HuH-7.5 (cell line): ENCODE measurements around the gene HPS1.

ENCODE experiments used
- DNase-seq: peaks from one replicate; pipeline ENCODE4 v3.0.0; 2011; ENCODE audit warnings: low spot score

HPS1 gene

DNA sequence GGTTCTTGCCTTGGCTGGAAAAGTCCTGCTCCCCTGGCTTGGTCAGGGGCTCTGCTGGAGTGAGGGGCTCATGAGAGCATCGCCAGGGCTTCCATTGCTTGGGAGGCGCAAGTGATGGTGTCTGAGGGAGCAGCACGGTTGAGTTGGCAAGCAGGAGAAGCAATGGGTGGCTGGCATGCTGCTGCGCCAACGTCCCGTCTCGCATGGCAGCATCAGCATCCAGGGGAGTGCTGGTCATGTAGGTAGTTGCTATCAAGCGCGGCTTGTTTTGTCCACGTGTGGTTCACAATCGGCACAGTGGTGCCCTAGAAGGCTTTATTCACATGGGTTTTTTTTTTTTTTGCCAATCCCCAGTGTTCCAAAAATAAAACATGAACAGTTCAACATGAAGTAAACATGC lies 35.6 kb downstream of the HPS1 start:
- no peak for DNase-seq

DNA sequence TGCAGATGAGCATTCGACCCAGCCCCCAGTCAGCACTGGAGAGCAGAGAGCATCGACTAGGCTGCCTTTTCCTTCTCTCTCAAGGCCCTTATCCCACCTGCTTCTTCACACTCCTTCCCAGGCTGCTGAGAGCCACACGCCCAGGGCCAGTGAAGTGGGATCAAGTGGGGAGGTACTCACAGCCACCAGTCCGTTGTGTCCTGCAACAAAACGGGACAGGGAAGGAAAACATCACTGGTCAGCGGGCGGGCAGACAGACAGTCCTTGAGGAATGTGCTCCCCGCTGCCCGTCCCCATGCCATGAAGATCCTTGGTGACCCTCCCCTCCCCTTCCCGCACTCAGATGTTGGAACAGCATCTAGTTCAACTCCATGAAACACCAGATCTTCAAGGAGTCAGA lies 36.0 kb downstream of the HPS1 start:
- no peak for DNase-seq

DNA sequence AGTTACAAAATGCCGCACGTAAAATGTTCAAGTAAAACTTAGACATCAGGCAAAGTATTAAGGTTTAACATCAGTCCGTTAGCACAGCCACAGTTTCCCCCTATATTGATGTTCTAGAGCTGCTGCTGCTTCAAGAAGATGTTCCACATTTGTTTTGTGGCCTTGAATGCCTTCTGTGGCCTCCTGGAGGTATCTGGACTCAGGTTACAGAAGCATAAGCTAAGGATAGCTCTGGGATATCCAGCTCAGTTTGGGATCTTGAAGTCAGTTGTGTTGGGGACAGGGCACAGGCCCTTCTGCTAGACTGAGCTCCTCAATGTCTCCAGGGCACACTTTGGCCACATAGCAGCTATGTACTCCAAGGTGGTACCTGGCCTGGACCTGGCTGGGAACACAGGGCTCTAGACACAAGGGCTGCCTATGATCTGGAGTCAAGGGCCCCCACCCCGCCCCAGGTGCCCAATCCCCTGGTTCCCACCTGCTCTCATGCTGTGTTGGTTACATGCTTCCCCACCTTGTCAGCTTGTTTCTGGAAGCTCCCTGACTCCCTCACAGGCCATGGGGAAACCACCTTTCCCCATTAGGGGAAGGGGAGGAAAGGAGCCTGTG lies 36.5 kb downstream of the HPS1 start:
- no peak for DNase-seq

DNA sequence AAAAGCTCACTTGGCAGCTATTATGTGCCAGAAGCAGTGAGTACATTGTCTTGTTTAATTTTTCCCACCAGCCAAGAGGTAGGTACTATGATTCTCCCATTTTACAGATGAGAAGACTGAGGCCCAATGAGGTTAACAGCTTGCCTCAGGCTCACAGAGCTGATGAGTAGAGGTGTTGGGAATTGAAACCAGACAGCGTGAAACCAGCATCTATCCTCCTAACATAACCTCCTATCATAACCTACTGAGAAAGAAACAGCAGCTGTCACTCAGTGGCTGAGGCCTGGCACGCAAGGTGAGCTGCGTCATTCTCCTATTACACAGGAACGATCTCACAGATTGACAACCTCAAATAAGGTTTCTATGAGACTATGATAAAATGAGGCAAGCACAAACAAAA lies 37.9 kb downstream of the HPS1 start:
- DNase-seq = no peak

DNA sequence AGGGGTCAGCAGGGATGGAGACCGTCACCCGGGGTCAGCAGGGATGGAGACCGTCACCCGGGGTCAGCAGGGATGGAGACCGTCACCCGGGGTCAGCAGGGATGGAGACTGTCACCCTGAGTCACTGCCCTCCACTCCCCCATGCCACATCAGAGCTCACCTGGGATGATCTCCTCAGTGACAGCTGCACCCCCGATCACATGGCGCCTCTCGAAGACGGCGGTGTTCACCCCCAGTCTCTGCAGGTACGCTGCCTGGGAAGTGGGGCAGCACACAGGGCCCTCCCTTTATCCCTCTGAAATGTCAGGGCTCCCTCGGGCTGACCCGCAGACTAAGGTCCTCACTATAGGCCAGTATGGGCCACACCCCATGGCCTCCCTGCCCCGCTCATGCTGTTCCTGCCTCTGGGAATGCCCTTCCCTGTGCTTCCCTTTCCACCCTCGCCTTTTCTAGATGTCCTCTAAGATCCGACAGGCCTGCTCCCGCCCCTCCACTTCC lies 38.9 kb downstream of the HPS1 start:
- DNase-seq = no peak

DNA sequence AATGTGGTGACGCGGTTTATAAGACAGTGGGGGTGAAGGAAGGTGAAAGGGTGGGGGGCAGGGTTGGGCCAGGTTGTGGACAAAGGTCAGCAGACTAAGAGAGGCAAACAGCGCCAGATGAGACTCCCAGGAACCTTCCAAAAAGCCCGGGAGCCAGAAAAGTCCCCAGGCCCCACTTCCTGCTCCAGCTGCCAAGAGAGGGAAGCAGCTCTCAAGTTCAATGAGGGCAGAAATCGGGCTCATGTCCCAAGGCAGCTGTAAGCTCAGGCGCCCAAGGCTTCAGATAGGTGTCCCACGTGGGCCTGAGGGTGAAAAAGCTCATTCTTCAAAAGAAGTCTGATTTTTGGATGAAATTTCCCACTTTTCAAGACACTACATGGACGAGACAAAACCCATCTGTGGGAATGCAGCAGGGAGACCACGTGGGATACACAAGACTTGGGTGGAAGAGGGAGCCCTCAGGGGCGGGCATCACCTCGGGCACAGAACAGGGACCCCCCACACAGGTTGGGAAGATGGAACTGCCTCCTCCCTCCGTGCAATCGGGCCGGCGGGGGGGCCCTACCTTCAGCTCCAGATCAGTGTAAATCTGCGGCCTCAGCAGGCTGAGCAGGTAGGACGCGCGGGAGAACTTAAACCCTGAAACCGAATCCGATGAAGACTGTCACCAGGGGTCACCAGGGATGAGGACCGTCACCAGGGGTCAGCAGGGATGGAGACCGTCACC lies 39.6 kb downstream of the HPS1 start:
- no peak for DNase-seq

DNA sequence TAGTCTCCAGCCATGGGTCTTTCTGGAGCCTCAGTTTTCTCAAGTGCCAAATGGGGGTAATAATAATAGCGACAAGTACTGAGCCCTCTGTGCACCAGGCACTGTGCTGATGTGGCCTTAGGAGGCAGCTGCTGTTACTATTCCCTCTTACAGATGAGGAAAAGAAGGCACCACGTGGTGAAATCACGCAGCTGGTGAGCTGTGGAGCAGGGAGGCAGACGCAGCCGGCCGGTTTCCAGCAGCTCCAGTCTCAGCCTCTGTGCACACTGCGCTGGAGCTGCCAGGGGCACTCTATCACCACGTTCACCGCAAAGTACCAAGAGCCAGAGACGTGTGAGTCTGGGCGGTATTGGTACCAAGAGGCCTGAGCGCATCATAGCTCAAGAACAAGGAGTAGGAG lies 41.3 kb downstream of the HPS1 start:
- DNase-seq = no peak

DNA sequence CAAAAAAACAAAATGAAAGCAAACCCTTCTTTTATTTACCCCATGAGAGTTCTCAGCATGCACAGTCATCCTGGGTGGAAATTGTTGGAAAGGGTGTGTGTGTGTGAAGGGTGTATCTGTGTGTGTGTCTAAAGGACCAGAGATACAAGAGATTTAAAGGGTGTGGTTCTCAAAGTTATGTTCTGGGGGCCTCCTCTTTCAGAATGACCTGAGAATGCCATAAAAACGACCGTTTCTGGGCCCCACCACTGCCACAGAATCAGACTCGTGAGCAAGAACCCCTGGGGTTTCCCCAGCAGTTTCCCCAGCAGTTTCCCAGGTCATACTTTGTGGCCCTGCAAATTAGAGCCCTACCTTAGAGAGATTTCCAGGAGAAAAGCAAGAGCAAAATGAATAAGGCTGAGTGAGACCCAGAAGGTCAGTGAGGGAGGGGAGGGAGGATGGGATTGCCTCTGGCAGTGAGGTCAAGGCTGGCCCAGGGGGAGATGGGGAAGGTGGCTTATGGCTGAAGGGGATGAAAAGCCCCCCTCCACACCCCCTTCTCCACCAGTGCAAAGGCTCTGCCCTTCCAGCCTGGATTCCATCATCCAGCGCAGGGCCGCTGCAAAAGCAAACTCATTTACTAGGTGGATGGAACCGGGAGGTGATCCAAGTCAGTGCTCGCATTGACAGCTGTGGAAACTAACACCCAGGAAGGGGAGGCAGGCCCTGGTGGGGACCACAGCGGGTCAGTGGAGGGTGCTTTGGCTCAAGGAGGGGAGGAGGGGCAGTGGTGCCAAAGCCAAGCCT lies 42.0 kb downstream of the HPS1 start:
- DNase-seq = no peak

DNA sequence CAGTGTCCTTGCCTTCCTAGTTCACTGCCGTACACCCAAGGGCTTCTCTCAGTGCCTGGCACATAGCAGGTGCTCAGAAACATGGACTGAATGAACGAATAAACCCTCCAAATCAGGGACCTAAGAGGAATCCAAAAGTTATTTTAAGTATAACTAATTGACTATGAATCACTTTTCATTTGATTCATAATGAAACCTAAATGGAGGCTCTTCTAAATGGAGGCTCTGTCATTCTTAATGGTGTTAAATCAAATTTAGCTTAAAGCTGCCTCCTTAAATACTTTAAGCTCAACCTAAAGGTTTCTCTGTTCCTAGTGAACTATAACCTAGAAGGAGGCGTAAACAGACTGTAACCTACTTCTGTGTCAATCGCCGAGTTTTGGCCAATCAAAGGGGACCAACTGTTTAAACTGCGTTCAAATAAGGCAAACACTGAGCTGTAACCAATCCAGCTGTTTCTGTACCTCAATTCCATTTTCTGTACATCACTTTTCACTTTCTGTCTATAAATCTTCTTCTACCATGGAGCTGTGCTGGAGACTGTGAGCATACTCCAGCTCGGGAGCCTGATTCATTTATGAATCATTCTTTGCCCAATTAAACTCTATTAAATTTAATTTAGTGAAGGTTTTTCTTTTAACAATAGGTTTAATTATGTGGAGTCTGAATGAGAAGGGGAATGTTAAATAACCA lies 42.8 kb downstream of the HPS1 start:
- no peak for DNase-seq

DNA sequence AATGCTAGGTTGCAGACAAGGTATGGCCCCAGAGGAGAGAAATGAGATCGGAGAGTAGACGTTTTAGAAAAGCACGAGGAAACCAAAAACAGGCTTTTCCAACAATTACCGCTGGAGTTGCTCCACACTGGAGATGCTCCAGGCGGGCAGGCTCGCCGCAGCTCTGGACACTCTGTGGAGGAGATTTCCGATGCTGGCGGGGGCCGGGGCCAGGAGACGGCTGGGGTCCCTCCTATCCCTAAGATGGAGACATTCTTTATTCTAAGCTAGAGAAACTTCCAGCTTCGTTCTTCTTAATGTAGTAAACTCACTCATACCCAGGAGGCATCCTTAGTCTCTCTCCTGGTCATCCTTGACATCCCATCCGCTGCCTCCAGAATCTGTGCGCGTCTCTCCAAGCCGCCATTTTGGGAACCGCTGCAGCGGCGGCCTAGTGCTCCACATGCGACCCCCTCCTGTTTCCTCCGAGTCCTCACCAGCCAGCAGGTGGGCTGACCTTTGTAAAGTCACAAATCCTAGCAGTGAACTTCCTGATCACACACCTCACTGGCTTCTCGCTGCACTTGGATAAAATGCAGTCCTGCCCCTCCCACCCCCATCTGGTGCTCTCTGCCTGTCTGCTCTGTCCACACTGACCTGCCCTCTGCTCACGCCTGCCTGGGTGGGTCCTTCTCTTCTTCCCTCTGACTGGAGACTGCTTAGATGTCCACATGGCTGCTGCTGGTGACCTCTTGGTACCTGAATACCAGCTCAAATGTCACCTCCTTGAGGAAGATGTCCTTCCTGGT lies 43.6 kb downstream of the HPS1 start:
- DNase-seq = no peak

DNA sequence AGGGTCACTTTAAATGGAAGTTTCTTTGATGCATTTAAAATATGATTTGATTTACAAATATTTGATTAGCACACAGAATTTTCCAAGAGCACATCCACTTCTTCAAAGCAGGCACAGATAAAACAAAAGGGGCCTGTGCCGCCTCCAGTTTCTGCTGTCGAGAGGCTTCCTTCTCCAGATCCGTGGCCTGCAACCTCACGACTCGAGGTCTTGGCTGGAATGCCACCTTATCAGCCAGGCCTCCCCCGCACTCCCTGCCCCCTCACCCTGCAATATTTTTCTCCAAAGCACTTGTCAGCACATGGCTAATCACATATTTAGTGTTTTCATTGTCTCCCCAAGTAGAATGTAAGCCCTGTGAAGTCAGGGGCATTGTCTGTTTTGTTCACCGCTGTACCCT lies 44.3 kb downstream of the HPS1 start:
- DNase-seq = no peak

DNA sequence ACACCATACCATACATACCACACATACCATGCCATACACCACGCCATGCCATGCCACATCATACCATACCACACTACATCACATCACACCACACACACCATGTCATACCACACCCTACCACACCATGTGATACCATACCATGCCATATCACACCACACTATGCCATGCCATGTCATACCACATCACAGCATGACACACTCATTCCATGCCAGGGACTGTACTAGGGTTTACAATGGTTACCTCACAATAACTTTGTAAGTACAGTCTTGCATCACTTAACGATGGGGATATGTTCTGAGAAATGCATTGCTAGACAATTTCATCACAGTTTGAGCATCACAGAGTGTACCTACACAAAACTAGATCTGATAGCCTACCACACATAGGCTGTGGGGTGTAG lies 46.3 kb downstream of the HPS1 start:
- no peak for DNase-seq

DNA sequence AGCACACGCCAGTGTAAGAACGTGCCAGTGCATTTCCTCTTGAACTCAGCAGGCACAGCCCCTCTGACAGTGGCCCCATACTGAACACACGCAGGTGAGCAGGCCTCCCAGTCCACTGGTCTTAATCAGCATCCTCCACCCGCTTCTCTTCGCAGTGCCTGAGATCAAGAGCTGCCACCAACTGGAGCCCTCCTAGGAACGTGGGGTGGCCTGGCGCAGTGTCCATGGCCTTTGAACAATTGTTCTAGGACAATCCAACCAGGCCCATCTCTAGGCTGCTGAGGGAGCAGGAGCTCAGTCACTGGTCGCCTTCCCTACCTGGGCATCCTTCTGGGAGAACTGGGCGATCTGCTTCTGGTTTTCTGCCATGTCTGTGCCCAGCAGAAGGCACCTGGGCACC lies 47.0 kb downstream of the HPS1 start:
- DNase-seq = no peak

DNA sequence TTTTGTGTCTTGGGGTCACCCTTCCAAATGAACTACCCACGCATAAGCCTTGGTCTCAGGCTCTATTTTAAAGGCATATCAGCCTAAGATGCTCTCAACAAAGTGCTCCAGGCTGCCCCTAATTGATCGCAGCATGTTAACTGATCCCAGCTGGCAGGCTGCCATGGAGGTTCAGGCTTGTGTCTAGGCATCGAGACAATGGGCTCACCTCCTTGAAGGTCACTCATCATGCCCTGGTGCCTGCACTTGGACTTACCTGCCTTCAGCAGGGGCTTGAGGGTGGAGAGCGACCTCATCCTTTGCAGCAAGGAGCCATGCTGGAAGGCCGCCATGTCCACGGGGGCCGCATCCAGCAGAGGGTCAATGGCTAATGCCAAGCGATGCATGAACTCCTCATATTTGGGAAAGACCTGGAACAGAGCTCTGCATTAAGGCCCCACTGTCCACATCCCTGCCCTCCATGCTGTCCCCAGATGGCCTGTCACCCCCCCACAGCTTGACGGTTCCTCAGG lies 49.6 kb downstream of the HPS1 start:
- DNase-seq = no peak

DNA sequence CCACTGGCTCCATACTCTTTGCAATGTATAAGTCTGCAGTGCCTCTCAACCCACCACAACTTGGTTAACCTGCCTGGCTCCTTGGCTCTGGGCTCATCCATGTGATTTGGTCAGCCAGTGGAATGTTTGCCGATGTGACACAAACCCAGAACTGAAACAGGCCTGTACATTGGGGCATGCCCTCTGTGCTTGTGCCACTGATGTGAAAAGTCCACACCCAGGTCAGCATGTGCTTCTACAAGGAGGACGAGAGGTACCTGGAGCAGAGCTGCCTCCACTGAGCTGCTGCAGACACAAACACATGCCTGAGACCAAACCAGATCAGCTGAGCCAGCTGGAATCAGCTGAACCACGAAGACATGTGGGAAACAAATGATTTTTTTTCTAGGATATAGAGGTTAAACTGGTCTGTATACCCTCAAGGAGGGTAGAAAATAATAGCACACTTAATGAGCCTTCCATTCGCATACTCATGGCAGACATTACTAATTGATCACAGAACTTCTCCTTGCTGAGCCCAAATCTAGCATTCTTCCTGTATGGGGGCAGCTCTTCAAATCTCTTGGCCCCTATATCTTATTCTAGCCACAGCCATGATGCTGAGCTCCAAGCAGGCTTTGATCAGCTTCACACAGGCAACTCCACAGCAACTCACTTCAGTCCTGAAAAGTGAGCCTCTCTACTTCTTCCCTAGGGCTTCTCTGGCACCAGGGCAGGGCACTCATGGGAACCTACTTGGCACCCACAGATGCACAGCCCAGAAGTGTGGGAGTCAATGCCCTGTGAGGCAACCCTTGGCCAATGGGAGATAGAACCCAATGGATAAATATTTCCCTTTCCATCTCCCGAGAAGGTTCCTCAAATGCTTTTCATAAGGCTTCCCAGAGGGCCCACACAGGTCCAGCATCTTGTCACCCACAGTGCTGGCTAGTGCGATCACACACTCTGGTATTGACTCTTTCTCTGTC lies 50.4 kb downstream of the HPS1 start:
- no peak for DNase-seq

DNA sequence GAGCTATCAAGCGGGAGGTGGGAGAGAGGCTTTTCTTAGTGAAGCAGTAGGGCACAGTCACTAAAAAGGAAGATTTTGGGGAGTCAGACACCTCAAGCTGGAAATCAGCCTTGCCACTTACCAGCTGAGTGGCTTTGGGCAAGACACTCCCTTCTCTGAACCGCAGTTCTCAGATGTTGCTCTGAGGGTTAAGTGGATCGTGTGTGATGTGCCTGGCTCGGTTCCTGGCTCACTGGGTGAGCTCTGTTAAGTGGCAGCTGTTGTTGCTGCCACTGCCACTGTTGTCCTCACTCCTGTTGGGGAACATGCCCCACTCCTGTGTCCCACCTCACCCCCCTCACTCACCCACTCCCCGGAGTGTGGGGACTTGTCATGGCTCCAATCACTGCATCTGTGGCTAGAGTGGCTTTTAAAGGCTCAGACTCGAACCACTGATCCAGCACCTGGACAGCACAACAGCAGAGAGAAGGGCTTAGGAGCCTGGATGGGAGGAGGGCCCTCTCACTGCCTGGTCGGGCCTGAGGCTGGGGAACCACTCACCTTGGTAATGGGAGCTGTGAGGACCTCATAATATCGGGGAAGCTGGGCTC lies 51.8 kb downstream of the HPS1 start:
- DNase-seq = no peak

DNA sequence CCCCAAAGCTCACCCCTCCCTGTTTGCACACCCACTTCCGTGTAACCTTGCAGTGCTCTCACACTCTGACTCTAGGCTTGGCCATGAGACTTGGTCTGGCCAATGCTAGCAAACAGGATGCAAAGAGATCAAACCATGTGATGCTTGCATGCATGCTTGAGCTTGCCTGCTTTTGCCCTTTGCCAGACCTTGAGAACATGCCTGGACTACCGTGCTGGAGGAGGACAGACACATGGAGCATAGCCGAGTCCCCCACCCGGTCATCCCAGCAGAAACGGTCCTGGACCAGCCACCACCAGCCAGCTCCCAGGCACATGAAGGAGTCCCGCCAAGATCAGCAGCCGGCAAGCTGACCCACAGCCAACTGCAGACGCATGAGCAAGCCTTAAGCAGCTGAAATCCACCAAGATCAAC lies 55.1 kb downstream of the HPS1 start:
- no peak for DNase-seq

DNA sequence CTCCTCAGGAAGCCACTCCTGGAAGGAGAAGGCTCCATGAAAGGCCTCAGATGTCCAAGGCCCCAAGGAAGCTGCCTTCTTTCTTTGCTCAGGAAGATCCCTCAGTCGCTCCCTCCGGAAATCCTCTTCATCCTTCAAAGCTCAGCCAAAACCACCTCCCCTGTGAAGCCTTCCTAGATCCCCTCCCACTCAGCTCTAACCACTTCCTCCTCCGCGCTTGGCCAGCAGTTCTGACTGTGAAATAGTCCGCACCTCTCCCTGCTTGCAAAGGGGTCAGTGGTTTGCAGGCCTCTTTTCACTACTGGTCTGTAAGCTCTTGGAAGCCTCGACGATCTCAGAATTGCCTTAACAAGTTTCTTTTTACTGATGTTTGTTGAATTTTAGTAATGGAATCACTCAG lies 55.7 kb downstream of the HPS1 start:
- no peak for DNase-seq

DNA sequence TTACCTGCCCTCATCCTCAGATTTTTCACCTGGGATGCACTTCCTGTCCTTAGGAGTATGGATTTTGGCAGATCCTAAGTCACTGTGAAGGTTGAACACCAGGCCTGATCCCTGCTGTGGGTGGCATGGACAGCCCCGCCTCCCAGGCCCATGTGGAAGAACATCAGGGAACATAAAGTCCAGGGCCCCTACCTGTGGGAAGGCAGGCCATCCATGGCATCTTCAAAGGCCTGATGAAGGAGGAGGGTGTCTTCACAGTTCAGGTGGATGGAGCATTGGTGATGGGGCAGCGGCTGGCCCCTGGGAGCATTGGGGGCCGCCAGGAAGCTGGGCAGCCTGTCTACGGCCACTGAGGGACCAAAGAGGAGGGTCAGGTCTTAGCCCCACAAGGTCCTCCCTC lies 56.3 kb downstream of the HPS1 start:
- DNase-seq = no peak

DNA sequence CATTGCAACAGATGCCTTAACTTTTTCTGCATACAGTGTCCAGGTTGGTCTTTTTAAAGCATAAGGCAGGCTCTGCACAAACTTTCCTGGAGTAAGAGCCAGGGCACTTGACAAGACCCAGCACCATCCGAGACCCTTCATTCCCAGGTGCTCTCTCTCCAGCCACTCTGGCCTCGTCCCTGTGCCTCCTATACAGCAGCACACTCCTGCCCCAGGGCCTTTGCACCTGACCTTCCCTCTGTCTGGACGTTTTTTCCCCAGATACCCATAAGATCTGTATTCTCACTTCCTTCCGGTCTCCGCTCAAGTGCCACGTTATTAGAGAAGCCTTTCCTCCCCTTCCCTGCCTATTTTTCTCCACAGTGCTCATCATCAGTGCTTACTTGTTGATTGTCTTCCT lies 57.3 kb downstream of the HPS1 start:
- no peak for DNase-seq
